H9 (cell line): ENCODE results near the gene ATP13A3. TPM values are rescaled to one million over a fixed set of nuclear protein-coding genes. Genes with fewer than 3 reads are reported as not detected.

Experiments used
- DNase-seq: peaks from one replicate; pipeline ENCODE4 v3.0.0-alpha.2; 2017
- H2AFZ ChIP-seq: one replicate; pipeline ENCODE4 v1.6.1; 2013; ENCODE audit warnings: mild to moderate bottlenecking, low read length, control low read depth, moderate library complexity
- H2AK5ac ChIP-seq: 2 replicates; pipeline ENCODE4 v1.6.1; 2013; ENCODE audit warnings: low read length, control low read depth, mixed read lengths; ENCODE audit not compliant: insufficient read length
- H2BK120ac ChIP-seq: one replicate; pipeline ENCODE4 v1.6.1; 2013; ENCODE audit warnings: low read depth, mild to moderate bottlenecking, low read length, control low read depth, inconsistent platforms; ENCODE audit not compliant: poor library complexity, severe bottlenecking
- H2BK12ac ChIP-seq: 2 replicates; pipeline ENCODE4 v1.6.1; 2013; ENCODE audit warnings: low read length, control low read depth, mixed read lengths, low read depth; ENCODE audit not compliant: insufficient read length
- H2BK15ac ChIP-seq: 2 replicates; pipeline ENCODE4 v1.6.1; 2013; ENCODE audit warnings: low read depth, low read length, control low read depth
- H2BK20ac ChIP-seq: one replicate; pipeline ENCODE4 v1.6.1; 2013; ENCODE audit warnings: low read depth, mild to moderate bottlenecking, low read length, control low read depth, inconsistent platforms; ENCODE audit not compliant: poor library complexity, severe bottlenecking
- H2BK5ac ChIP-seq: 2 replicates; pipeline ENCODE4 v1.6.1; 2013; ENCODE audit warnings: low read length, control low read depth, mixed read lengths; ENCODE audit not compliant: insufficient read length
- H3K14ac ChIP-seq: 2 replicates; pipeline ENCODE4 v1.6.1; 2013; ENCODE audit warnings: low read length, control low read depth; ENCODE audit not compliant: insufficient read depth
- H3K18ac ChIP-seq: 2 replicates; pipeline ENCODE4 v1.6.1; 2013; ENCODE audit warnings: low read depth, mild to moderate bottlenecking, mixed read lengths, low read length, control low read depth; ENCODE audit not compliant: insufficient read length
- H3K23ac ChIP-seq: 2 replicates; pipeline ENCODE4 v1.6.1; 2013; ENCODE audit warnings: low read length, control low read depth, mixed read lengths, low read depth; ENCODE audit not compliant: insufficient read length
- H3K23me2 ChIP-seq: 2 replicates; pipeline ENCODE4 v1.6.1; 2013; ENCODE audit warnings: low read depth, mild to moderate bottlenecking, mixed read lengths, low read length, control low read depth; ENCODE audit not compliant: insufficient read length, poor library complexity, severe bottlenecking
- H3K27ac ChIP-seq: 2 replicates; pipeline ENCODE4 v1.5.1; 2013; ENCODE audit warnings: low read length, control low read depth, mixed read lengths, low read depth; ENCODE audit not compliant: insufficient read length
- H3K27me3 ChIP-seq: 2 replicates; pipeline ENCODE4 v1.6.1; 2013; ENCODE audit warnings: low read length, control low read depth, inconsistent platforms; ENCODE audit not compliant: insufficient read depth
- H3K4ac ChIP-seq: 2 replicates; pipeline ENCODE4 v1.6.1; 2013; ENCODE audit warnings: low read depth, mild to moderate bottlenecking, control low read depth, inconsistent platforms, low read length, moderate library complexity
- H3K4me1 ChIP-seq: 2 replicates; pipeline ENCODE4 v1.6.1; 2013; ENCODE audit warnings: low read length, control low read depth, inconsistent platforms; ENCODE audit not compliant: insufficient read depth
- H3K4me2 ChIP-seq: 2 replicates; pipeline ENCODE4 v1.6.1; 2013; ENCODE audit warnings: low read length, control low read depth, mixed read lengths; ENCODE audit not compliant: insufficient read length, insufficient read depth
- H3K56ac ChIP-seq: 2 replicates; pipeline ENCODE4 v1.6.1; 2013; ENCODE audit warnings: low read depth, mild to moderate bottlenecking, mixed read lengths, low read length, control low read depth; ENCODE audit not compliant: insufficient read length
- H3K79me1 ChIP-seq: 2 replicates; pipeline ENCODE4 v1.6.1; 2013; ENCODE audit warnings: low read depth, mild to moderate bottlenecking, moderate library complexity, low read length, control low read depth, inconsistent platforms; ENCODE audit not compliant: insufficient read depth, poor library complexity, severe bottlenecking
- H3K79me2 ChIP-seq: 2 replicates; pipeline ENCODE4 v1.6.1; 2013; ENCODE audit warnings: low read length, control low read depth, inconsistent platforms; ENCODE audit not compliant: insufficient read depth
- H3K9ac ChIP-seq: 2 replicates; pipeline ENCODE4 v1.6.1; 2013; ENCODE audit warnings: low read length, control low read depth, mixed read lengths; ENCODE audit not compliant: insufficient read length; ENCODE audit errors: extremely low read depth
- H3K9me3 ChIP-seq: one replicate; pipeline ENCODE4 v1.6.1; 2013; ENCODE audit warnings: low read depth, low read length, inconsistent platforms; ENCODE audit not compliant: control insufficient read depth
- H3T11ph ChIP-seq: one replicate; pipeline ENCODE4 v1.6.1; 2013; ENCODE audit warnings: mild to moderate bottlenecking, low read length, control low read depth, inconsistent platforms
- H4K20me1 ChIP-seq: one replicate; pipeline ENCODE4 v1.6.1; 2013; ENCODE audit not compliant: control insufficient read depth, insufficient read length, insufficient read depth
- H4K5ac ChIP-seq: 2 replicates; pipeline ENCODE4 v1.6.1; 2013; ENCODE audit warnings: low read depth, mild to moderate bottlenecking, mixed read lengths, low read length, control low read depth; ENCODE audit not compliant: insufficient read length
- H4K8ac ChIP-seq: replicated peaks from 2 replicates; pipeline ENCODE4 v1.6.1; 2013; ENCODE audit warnings: low read length, control low read depth, mixed read lengths, low read depth; ENCODE audit not compliant: insufficient read length
- H4K91ac ChIP-seq: 2 replicates; pipeline ENCODE4 v1.6.1; 2013; ENCODE audit warnings: low read depth, mild to moderate bottlenecking, moderate library complexity, mixed read lengths, low read length, control low read depth; ENCODE audit not compliant: insufficient read length
- H3K27ac Mint-ChIP-seq, 3 experiments: 2 replicates in 2 of 3; 3 replicates in 1 of 3; pipeline ENCODE4 v1.8.0; 2020 to 2021; ENCODE audit warnings: mixed read lengths in 3 of 3, mild to moderate bottlenecking in 1 of 3, moderate library complexity in 1 of 3
- H3K27me3 Mint-ChIP-seq: 2 replicates; pipeline ENCODE4 v1.8.0; 2021; ENCODE audit warnings: low read depth, mild to moderate bottlenecking, moderate library complexity, mixed read lengths
- H3K36me3 Mint-ChIP-seq, 3 experiments: 2 replicates in 2 of 3; 3 replicates in 1 of 3; pipeline ENCODE4 v1.8.0; 2020 to 2021; ENCODE audit warnings: low read depth in 3 of 3, mixed read lengths in 3 of 3; ENCODE audit not compliant: insufficient read depth in 1 of 3
- H3K4me1 Mint-ChIP-seq, 2 experiments: 2 replicates each; pipeline ENCODE4 v1.8.0; 2020; ENCODE audit warnings: mixed read lengths in 2 of 2
- H3K4me3 Mint-ChIP-seq, 2 experiments: 2 replicates in 1 of 2; 3 replicates in 1 of 2; pipeline ENCODE4 v1.8.0; 2020 to 2021; ENCODE audit warnings: mild to moderate bottlenecking in 2 of 2, mixed read lengths in 2 of 2, moderate library complexity in 1 of 2
- H3K9me3 Mint-ChIP-seq, 2 experiments: 2 replicates in 1 of 2; 3 replicates in 1 of 2; pipeline ENCODE4 v1.8.0; 2020; ENCODE audit warnings: mild to moderate bottlenecking in 2 of 2, mixed read lengths in 2 of 2, moderate library complexity in 1 of 2
- CTCF ChIP-seq: fragments of 200-600 bp; sonication (generic); conservative IDR thresholded peaks from 3 replicates; pipeline ENCODE4 v1.8.0; 2021; ENCODE audit warnings: antibody characterized with exemption, mild to moderate bottlenecking
- WGBS: extraction: QIAGEN DNeasy Blood & Tissue Kit; methylation state at CpG from one replicate; pipeline ENCODE4 v1.1.7; 2013; ENCODE audit warnings: missing lambda C conversion rate, low lambda C conversion rate, mixed read lengths; ENCODE audit not compliant: insufficient read length; ENCODE audit errors: extremely low coverage; 5-methylcytosine and 5-hydroxymethylcytosine counted together
- total RNA-seq: library from RNA; stranded (reverse); gene quantifications from 2 replicates; pipeline ENCODE4 v1.2.1, GENCODE V29; 2021

ATP13A3 gene
- total RNA-seq, 1 experiment from 2014 or later = 78.5 TPM

- Histone ChIP-seq H2BK15ac (no peak overlapping the region), H3K23ac (no peak overlapping the region), H2BK12ac (no peak overlapping the region), H3K9ac (no peak overlapping the region), H3K79me1 (no peaks in the 10 kb centered on the region), H3T11ph (no peak overlapping the region), H3K23me2 (no peaks in the 10 kb centered on the region), H2BK5ac (no peak overlapping the region), H3K4me2 (no peak overlapping the region), H2BK20ac (no peak overlapping the region), H4K20me1 (no peaks in the 10 kb centered on the region), H3K27me3 (no peaks in the 10 kb centered on the region), H3K14ac (no peak overlapping the region), H3K27ac (no peak overlapping the region), H4K8ac (no peak overlapping the region), H4K5ac (no peak overlapping the region), H2AK5ac (no peak overlapping the region), H3K4ac (no peak overlapping the region), H2AFZ (no peak overlapping the region), H3K9me3 (no peaks in the 10 kb centered on the region), H3K4me1 (no peaks in the 10 kb centered on the region; the same call in 1 of the 2 replicates), H3K79me2 (no peaks in the 10 kb centered on the region), H2BK120ac (no peak overlapping the region), H3K56ac (no peak overlapping the region), H3K18ac (no peak overlapping the region), H4K91ac (no peak overlapping the region)
- Mint-ChIP-seq H3K36me3 (no peaks in the 10 kb centered on the region), H3K27me3 (peaks cover 6% of the 10 kb centered on the region), H3K9me3 (no peaks in the 10 kb centered on the region), H3K27ac (peak overlapping the region in 1 of 3 experiments; percentile 2; a peak in 2 of 7 replicates), H3K4me1 (peaks cover 39 to 61% of the 10 kb centered on the region in 2 experiments), H3K4me3 (no peak overlapping the region)
- TF ChIP-seq CTCF = no peak
- WGBS = no CpG with 5 or more reads among the region's 14 CpGs
- DNase-seq = peak; percentile 22
These were observed 103.4 kb downstream of the ATP13A3 start for GRCh38 chr3:194383276-194383940.
